ENCODE data around the gene PRDX3. TPM values are rescaled to one million over a fixed set of nuclear protein-coding genes. Genes with fewer than 3 reads are reported as not detected.
"Not testable (repeated sequence)": the region's sequence is repeated elsewhere in the genome, so short reads cannot be mapped to it uniquely, and the experiment has no call there.

Gene PRDX3
- total RNA-seq, 1 donor from 2014 or later, result 162 TPM

DNA sequence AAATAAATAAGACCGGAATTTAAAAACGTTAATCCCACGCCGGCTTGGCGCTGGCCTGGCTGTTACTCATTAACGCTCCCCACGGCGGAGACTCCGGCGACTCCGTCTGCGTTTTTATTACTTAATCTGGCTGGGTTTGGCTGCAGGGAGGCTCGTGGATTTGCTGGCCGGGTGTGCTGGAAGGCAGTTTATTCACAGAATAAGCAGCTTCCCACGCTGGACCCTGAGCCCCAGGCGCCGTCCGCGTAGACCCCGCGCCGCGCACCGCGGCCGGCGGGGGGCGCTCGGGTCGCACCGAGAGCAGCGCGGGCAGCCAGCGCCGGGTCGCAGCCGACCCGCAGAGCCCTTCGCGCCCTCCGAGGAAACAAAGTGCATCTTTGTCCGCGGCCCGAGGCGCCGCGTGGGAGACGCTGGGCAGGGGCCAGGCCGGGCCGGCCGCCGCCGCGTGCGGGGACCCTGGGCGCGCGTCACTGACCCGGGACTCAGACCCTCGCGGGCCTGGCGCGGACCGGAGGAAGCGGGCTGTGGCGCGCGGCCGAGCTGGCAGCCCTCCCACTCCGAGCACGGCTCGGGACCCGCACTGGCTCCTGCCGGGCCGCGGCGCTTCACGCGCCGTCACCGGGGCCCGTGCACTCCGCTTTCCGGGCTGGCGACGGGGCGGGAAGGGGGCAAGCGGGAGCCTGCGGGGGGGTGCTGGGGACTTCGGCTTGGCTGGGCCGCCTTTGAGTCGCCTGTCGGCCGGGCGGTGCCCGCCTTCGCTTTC lies 28.2 kb upstream of the PRDX3 start:
- DNase-seq (ENCODE audit: low read depth in 2 of 2), result peak; percentile 73 to 80

DNA sequence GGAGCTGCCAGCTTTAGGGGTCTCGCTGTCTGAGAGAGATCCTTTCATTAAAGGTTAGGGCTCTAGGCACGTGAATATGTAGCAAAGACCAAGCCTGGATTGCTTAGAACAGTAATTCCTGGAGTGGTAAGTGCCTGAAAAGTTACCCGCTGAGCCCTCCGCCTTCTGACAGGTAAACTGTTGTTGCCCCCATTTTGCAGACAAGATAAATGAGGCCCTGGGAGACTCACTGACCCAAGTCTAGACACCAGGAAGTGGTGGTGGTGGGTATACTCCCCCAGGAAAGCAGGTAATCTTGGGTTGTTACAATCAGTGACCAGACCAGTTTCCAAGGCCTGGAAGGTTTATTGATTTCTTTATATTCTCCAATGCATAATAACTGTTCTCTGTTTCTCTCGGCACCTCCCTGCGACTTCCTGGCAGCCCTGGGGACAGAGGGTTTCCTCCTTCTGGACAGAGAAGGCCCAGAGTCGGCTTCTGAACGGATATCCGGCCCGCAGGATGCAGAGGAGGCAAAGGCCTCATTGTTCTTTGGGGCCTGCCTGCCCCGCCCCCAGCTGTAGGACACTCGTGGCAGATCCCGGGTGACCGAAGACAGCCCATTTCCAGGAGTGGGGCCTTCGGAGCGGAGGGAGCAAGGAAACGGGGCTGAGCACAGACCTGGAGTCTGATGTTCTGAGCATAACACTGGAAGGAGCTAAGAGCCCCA lies 27.4 kb upstream of the PRDX3 start:
- peak; percentile 36 to 71 for DNase-seq (ENCODE audit: low read depth in 2 of 2)

DNA sequence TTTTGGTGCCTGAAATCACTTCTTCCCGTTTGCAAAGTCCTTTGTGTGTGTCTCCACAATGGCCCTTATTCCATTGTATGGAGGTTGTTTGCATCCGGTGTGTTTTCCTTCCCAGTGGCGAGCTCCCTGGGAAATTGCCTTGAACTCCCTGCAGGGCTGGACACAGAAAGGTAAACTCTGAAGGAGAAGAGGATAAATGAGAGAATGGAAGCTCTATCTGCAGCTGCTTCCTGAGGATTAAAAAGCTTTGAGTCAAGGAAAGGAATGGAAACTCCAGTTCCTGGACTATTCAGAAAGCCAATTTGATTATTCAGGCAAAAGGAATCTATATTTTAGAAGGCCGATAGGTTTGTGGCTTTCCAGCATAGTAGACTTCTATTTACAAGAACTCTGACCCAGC lies 24.4 kb upstream of the PRDX3 start:
- DNase-seq (ENCODE audit: low read depth in 2 of 2), result peak in 1 of 2 donors; percentile 71

DNA sequence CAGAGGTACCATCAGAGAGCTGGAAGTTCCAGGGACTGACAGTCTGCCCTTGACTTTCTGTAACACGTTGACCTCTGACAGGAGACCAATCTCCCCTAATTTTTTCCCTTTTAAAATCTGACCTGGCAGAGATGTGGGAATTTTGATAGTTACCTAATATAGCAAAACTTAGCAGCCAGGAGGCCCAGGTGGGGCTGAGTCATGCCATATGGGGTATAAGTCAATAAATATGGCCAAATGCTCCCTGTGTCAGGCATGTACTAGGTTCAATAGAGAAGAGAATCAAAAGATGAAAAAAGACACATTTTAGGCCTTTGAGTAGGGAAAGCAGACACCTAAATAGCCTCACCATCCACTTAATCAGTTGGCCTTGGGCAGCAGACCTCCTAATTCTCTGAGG lies 22.6 kb upstream of the PRDX3 start:
- DNase-seq (ENCODE audit: low read depth in 2 of 2), result no peak

DNA sequence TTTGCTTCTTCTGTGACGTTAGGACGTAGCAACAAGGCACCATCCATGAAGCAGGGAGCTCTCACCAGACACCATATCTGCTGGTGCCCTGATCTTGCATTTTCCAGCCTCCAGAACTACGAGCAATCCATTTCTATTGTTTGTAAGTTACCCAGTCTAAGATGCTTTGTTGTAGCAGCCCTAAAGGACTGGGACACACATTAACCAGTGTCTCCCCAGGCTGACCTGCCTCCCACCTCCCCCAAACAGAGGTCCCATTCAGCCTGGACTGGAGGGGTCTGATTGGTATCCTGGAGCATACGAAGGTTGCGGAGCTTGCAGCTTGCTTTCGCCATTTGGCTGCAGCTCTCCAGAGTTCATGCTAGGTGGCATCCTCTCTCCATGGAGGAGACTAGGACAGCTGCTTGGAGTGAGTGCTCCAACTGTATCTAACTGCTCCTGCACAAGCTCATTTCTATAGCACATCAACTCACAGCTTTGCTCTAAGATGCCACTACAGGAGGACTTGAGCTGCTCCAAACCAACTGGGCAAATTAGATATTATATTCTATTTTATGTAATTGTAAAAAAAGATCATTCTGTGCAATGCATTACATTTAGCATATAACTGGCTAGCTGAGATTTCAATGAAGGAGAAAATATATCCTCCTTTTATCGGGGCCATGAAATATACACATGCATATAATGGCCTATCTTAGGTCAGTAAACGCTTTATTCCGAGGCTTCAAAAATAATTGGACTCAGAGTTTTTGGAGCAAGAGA lies 20.8 kb upstream of the PRDX3 start:
- peak; percentile 89 to 91 for DNase-seq (ENCODE audit: low read depth in 2 of 2)

DNA sequence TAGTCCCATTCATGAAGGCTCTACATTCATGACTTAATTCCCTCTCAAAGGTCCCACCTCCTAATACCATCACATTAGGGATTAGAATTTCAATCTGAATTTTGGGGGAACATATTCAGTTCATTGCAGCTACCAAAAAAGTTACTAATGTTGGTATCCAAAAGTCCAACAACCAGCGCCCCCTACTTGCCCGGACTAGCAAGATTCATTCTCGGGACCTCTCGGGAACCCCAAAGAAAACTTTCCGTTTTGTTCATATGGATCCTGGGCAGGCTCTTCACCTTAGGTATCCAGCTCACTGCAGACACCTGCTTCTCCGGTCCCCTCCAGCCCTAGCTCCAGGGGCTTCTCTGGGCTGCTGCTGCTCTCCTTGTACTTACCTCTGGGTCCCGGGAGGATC lies 19.8 kb upstream of the PRDX3 start:
- peak; percentile 28 to 29 for DNase-seq (ENCODE audit: low read depth in 2 of 2)

DNA sequence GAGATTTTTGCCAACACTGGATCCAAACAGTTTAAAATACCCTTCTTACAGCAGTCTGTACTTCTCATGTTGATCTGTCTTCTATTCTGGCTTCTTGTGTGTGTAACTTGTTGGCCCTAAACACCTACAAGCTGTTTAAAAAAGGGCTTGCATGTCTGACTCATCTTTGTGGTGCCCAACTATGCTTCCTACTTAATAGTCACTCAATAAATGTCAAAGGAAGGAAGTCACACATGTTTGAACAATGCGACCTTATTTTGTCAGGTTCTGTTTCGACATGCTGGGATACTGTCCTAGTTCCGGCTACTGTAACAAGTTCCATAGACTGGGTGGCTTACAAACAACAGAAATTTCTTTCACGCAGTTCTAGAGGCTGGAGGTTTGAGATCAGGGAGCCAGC lies 19.3 kb upstream of the PRDX3 start:
- DNase-seq (ENCODE audit: low read depth in 2 of 2), result peak; percentile 83 to 85

DNA sequence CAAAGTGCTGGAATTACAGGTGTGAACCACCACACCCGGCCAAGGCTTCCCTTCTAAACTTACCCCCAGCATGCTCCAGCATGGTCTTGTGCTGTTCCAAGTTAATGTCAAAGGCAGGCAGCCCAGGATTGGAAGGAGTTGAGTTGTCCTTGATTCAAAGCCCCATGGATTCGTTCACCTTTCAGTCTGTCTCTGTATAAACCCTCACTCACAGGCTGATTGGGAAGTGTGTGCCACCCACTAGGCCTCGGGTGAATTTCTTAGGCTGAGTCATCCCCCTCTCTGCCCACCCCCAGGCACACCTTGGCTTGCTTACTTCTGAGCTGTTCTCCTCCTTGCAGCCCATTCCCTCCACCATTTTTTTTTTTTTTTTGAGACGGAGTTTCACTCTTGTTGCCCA lies 13.3 kb upstream of the PRDX3 start:
- DNase-seq (ENCODE audit: low read depth in 2 of 2), result no peak

DNA sequence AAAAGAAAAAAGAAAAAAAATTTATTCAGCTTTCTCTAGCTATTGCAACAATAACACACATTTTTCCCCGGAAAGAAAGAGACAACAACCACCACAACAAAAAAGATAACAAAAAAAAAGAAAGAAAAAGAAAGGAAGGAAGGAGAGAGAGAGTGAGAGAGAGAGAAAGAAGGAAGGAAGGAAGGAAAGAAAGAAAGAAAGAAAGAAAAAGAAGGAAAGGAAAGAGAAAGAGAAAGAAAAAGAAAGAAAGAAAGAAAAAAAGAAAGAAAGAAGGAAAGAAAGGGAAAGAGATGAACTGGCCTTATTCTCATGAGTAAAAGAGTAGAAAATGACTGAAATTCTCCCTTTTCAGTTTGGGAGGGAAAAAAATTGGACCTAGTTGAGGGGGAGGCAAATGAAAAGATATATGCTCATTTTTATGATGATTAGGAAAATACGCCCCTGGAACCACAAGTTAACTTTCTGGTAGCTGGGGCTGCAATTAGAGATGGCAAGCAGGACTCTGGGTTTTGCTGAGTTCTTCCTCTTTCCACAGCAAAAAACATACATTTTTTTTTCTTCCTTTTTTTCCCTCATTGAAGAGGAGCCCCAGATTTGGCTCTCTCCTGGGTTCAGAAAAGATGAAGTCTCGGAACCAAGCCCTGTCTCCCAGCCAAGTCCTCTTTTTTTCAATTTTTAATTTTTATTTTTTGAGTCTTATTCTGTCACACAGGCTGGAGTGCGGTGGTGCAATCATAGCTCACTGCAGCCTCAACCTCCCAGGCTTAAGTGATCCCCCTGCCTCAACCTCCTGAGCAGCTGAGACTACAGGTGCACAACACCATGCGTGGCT lies 12.6 kb upstream of the PRDX3 start:
- DNase-seq (ENCODE audit: low read depth in 2 of 2), result no peak

DNA sequence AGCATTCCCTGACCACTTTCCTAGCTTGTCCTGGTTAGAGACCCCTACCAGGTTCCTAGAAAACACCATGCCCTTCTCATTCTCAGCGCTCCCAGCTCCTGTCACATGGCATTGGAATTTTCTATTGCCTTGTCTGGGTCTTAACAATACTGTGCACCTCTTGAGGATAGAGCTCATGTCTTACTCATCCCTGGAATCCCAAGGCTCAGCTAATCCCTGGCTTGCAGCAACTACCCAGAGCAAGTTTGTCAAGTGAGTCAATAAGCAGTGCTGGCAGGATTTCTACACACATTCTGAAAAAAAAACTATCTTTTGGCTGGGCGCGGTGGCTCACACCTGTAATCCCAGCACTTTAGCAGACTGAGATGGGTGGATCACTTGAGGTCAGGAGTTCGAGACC lies 11.7 kb upstream of the PRDX3 start:
- DNase-seq (ENCODE audit: low read depth in 2 of 2), result peak in 1 of 2 donors; percentile 84

DNA sequence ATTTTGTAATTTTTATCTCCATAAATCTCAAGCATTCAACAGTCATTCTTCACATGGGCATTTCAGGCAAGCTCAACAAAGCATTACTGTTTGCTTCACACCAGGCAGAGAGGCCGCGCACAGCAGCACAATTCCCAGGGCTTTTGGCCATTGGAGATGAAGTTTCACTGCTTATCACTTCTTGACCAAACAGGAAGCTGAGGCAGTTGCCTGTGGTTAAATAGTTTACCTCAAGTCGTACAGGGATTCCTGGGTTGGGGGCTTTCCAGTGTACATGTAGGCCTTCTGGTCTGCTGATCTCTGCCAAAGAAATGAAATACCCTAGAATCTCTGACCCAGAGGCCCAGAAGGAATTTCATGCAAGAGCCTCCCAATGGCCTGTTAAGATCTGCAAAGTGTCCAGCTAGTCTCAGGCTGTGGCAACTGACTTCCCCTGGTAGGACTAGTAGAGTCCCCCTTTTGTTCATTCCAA lies 11.2 kb upstream of the PRDX3 start:
- peak in 1 of 2 donors; percentile 66 for DNase-seq (ENCODE audit: low read depth in 2 of 2)

GRCh38 chr10:119183664-119184412 lies 5.2 kb upstream of the PRDX3 start:
- no peak for DNase-seq (ENCODE audit: low read depth in 2 of 2)

DNA sequence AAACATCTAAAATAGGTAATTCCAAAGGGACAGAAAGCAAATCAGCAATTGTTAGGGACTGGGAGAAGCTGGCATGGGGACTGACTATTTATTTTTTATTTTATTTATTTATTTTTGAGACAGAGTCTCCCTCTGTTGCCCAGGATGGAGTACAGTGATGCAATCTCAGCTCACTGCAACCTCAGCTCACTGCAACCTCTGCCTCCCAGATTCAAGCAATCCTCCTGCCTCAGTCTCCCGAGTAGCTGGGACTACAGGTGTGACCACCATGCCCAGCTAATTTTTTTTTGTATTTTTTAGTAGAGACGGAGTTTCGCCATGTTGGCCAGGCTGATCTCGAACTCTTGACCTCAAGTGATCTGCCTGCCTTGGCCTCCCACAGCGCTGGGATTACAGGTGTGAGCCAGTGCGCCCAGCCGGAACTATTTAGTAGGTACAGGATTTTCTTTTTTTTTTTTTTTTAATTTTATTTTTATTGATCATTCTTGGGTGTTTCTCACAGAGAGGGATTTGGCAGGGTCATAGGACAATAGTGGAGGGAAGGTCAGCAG lies 2.3 kb upstream of the PRDX3 start:
- not testable (repeated sequence) for DNase-seq (ENCODE audit: low read depth in 2 of 2)

GRCh38 chr10:119177708-119178371 lies 772 bp downstream of the PRDX3 start:
- no peak for DNase-seq (ENCODE audit: low read depth in 2 of 2)

DNA sequence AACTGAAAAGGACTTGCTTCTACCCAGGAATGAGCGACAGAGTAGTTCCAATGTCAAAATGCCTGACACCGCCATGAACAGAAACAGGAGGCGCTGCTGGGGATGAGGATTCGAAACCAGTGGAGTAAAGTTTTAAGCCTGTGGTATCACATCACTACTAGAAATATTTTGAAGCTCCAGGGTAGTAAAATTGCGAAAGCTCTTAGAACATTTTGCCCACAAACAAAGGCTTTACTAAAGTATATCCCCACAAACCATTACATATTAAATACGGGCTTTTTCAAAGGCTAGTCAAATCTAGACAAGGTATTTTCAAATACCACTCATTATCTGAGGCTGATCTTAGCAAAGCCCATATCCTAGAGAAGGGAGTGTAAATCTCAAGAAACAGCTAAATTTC lies 2.4 kb downstream of the PRDX3 start:
- DNase-seq (ENCODE audit: low read depth in 2 of 2), result no peak

DNA sequence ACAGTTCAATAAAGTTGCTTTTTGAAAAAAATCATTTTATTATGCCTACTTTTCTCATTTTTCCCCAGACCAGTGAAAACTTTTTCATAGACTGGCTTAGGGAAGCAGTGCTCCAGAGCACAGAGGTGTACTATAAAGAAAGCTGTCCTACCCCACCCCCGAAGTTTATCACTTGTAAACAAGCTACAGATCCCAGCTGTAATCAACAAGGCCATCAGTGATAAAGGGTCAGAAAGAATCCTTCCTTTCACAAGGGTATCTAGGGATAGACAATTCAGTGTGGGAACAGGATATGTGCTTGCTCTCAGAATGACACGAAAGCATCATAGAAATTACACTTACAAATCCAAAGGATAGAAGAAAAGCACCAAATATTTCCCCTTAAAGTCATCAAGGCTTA lies 4.5 kb downstream of the PRDX3 start:
- no peak for DNase-seq (ENCODE audit: low read depth in 2 of 2)

GRCh38 chr10:119167041-119167440 lies 11.6 kb downstream of the PRDX3 start:
- no peak for DNase-seq (ENCODE audit: low read depth in 2 of 2)

GRCh38 chr10:119166564-119166963 lies 12.0 kb downstream of the PRDX3 start:
- peak in 1 of 2 donors; percentile 56 for DNase-seq (ENCODE audit: low read depth in 2 of 2)

DNA sequence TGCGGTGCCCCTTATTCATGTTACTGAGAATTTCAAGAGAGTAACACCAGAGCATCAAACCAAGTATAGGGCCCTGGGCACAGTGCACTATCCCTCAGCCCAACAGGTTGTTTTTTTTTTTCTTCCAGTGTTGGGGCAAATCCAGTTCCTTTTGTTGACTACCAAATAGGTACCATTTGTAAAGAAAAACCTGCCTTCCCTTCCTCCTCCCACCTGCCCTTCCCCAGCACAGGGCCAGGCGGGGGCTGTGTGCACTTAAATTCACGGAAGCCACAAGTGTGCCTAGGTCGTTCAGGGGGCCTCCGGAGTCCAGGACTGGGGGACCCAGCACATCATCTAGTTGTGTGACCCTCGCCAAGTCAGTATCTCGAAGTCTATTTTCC lies 12.5 kb downstream of the PRDX3 start:
- no peak for DNase-seq (ENCODE audit: low read depth in 2 of 2)
